Vagina (tissue), 2 donors: Measurements from ENCODE around the gene PAX9.

Experiments
- POLR2A ChIP-seq, 2 donors: fragments of 450-650 bp; IDR thresholded peaks; one replicate each; pipeline ENCODE4 v1.6.1; 2017; ENCODE audit warnings: antibody characterized with exemption in 2 of 2, mild to moderate bottlenecking in 2 of 2, moderate library complexity in 2 of 2
- TF ChIP-seq, protein P1 (sequence below), 3 experiments: fragments of 450-650 bp in 2 of 3; fragments of 200-600 bp in 1 of 3; sonication (generic) in 1 of 3; IDR thresholded peaks; one replicate each; pipeline ENCODE4 v1.5.1; 2017 to 2019; ENCODE audit warnings: antibody characterized with exemption in 3 of 3, mild to moderate bottlenecking in 2 of 3, moderate library complexity in 2 of 3

DNA sequence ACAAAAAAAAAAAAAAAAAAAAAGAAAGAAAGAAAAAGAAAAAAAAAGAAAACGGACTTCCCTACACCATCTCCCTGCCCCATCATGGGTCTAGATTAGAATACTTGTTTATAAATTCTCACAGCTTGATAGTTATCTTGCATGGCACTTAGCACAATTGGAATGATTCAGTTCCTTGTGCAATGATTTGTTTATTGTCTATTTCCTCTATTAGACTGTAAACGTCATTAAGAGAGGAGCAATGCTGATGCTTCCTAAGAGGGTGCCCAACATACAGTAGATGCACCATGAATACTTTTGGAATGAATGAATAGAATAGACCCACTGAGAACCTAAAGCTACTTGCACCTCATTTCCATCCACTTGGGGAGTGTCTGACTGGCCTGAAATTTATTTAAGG, 40.8 kb downstream of the PAX9 start:
- TF ChIP-seq, protein P1, sequence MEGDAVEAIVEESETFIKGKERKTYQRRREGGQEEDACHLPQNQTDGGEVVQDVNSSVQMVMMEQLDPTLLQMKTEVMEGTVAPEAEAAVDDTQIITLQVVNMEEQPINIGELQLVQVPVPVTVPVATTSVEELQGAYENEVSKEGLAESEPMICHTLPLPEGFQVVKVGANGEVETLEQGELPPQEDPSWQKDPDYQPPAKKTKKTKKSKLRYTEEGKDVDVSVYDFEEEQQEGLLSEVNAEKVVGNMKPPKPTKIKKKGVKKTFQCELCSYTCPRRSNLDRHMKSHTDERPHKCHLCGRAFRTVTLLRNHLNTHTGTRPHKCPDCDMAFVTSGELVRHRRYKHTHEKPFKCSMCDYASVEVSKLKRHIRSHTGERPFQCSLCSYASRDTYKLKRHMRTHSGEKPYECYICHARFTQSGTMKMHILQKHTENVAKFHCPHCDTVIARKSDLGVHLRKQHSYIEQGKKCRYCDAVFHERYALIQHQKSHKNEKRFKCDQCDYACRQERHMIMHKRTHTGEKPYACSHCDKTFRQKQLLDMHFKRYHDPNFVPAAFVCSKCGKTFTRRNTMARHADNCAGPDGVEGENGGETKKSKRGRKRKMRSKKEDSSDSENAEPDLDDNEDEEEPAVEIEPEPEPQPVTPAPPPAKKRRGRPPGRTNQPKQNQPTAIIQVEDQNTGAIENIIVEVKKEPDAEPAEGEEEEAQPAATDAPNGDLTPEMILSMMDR (IDR thresholded peaks at IDR 0.05): no peak
- TF ChIP-seq POLR2A (IDR thresholded peaks at IDR 0.05): no peak
